Measurements from ENCODE around the gene SLC15A5. TPM values are rescaled to one million over a fixed set of nuclear protein-coding genes. Genes with fewer than 3 reads are reported as not detected.
A peak's percentile ranks its signal among the peaks of the same experiment; 100 is the strongest.

The SLC15A5 gene
- total and polyA plus RNA-seq, 2 of the 4 experiments (the other 2 are of a cell fraction): not detected

DNA sequence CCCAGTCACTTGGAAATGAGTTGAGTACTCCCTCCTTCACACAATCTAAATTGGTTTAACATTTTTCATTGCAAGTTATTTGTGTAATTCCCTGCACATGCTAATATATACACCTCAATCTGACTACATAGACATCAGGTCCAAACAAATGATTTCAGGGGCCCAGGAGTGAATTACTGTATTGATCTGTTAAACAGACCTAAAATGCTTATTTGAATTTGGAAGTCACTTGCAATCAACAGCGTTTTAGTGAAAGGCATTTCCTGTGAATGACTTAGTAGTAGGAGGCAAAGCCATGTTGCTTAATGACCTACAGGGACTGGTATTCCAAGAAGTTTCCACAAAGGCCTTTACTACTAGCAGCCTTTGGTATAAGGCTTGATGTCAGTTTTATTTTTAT, 22.6 kb upstream of the SLC15A5 start:
- intact Hi-C loops (cut with micrococcal nuclease): no loop called here
- Histone ChIP-seq H2AFZ (replicated peaks; ENCODE audit: low read length, poor library complexity) (no peak overlapping the region), H3K4me3 (ENCODE audit: insufficient read depth, low read depth, low read length) (no peak overlapping the region), H2BK5ac (ENCODE audit: low read depth, low read length, poor library complexity, severe bottlenecking) (no peak overlapping the region), H2BK20ac (ENCODE audit: low read depth, low read length) (no peak overlapping the region), H3K23ac (ENCODE audit: low read depth, low read length) (no peak overlapping the region), H3K4me2 (ENCODE audit: low read depth, low read length) (no peak overlapping the region), H3K14ac (replicated peaks; ENCODE audit: low read depth, low read length) (no peak overlapping the region), H3K56ac (ENCODE audit: extremely low read depth, insufficient read depth, low read length) (no peak overlapping the region), H3K4me1 (ENCODE audit: control insufficient read depth, insufficient read depth, low read length) (no peaks in the 10 kb centered on the region), H3K36me3 (ENCODE audit: control insufficient read depth, insufficient read depth, low read length) (no peaks in the 10 kb centered on the region), H3K27ac (ENCODE audit: insufficient read depth, low read length) (no peak overlapping the region), H3K9me3 (ENCODE audit: control insufficient read depth, insufficient read depth, low read length) (no peaks in the 10 kb centered on the region), H3K9ac (ENCODE audit: low read depth, low read length) (no peak overlapping the region), H3K27me3 (ENCODE audit: control insufficient read depth, insufficient read depth, low read length) (no peaks in the 10 kb centered on the region; the same call in 1 of the 2 replicates), H3K4ac (ENCODE audit: low read depth, low read length) (no peak overlapping the region), H2AK5ac (ENCODE audit: low read depth, low read length) (no peak overlapping the region), H3K79me1 (ENCODE audit: low read depth in 1 of 2, low read length in 2 of 2) (no peaks in the 10 kb centered on the region), H4K8ac (ENCODE audit: low read depth in 2 of 2, low read length in 2 of 2) (no peak overlapping the region), H3K18ac (ENCODE audit: low read depth, low read length) (no peak overlapping the region), H2BK15ac (ENCODE audit: low read depth, low read length) (no peak overlapping the region), H4K91ac (ENCODE audit: insufficient read depth, low read depth, low read length) (no peak overlapping the region), H2BK120ac (ENCODE audit: low read depth, low read length) (no peak overlapping the region), H4K20me1 (ENCODE audit: insufficient read depth, low read length) (no peaks in the 10 kb centered on the region), H4K5ac (ENCODE audit: low read depth, low read length) (no peak overlapping the region), H2AK9ac (replicated peaks; ENCODE audit: low read depth, low read length, poor library complexity) (no peak overlapping the region), H3K9me1 (ENCODE audit: insufficient read depth, low read length) (no peaks in the 10 kb centered on the region)
- TF ChIP-seq MAFK (IDR thresholded peaks at IDR 0.05; ENCODE audit: low read depth, low read length): no peak
- no peak for TF ChIP-seq RCOR1 (IDR thresholded peaks at IDR 0.05; ENCODE audit: insufficient replicate concordance, low read length)
- TF ChIP-seq NFE2L2 (IDR thresholded peaks at IDR 0.05; ENCODE audit: low read depth, low read length): no peak
- TF ChIP-seq FOS (IDR thresholded peaks at IDR 0.05; ENCODE audit: low read depth, low read length): no peak
- TF ChIP-seq BHLHE40 (IDR thresholded peaks at IDR 0.05; ENCODE audit: low read depth, low read length): no peak
- no peak for TF ChIP-seq MAZ (IDR thresholded peaks at IDR 0.05; ENCODE audit: borderline replicate concordance, low read depth, low read length)
- no peak for TF ChIP-seq CEBPB (IDR thresholded peaks at IDR 0.05; ENCODE audit: low read depth, low read length)
- TF ChIP-seq ELK1 (IDR thresholded peaks at IDR 0.05; ENCODE audit: borderline replicate concordance, low read depth, low read length): no peak
- TF ChIP-seq RFX5 (IDR thresholded peaks at IDR 0.05; ENCODE audit: low read depth, low read length): no peak
- no peak for TF ChIP-seq MXI1 (IDR thresholded peaks at IDR 0.05; ENCODE audit: borderline replicate concordance, low read depth, low read length)
- TF ChIP-seq RAD21 (IDR thresholded peaks at IDR 0.05; ENCODE audit: low read length): no peak
- no peak for TF ChIP-seq POLR2A (IDR thresholded peaks at IDR 0.05; ENCODE audit: low read depth, low read length)
- no peak for TF ChIP-seq CHD1 (IDR thresholded peaks at IDR 0.05; ENCODE audit: low read depth, low read length)
- TF ChIP-seq USF2 (IDR thresholded peaks at IDR 0.05; ENCODE audit: low read depth, low read length): no peak
- ChIA-PET CTCF (no interaction called here), POLR2A (ENCODE audit: unreplicated experiment) (no interaction called here)
- WGBS, 2 experiments (ENCODE audit: extremely low coverage in 2 of 2, insufficient read length in 1 of 2): no CpG with 5 or more reads among the region's 1 CpG
- DNase-seq (peak; percentile 11), ATAC-seq (ENCODE audit: low read depth) (no peak)
- dilution Hi-C loops (cut with HindIII; ENCODE audit: low sequenced_read_pairs, unreplicated experiment): no loop called here
- BruUV-seq (replicated peaks): no TSS peak
- in situ Hi-C loops (cut with MboI; ENCODE audit: low sequenced_read_pairs): no loop called here

Data from IMR-90 (cell line).